KMS-11 (cell line): ENCODE measurements around the gene MRPL4.

Source experiments
- H2AFZ ChIP-seq: fragments of 200-600 bp; sonication (generic); 2 replicates; pipeline ENCODE4 v1.6.1; 2016; ENCODE audit warnings: antibody characterized with exemption, mixed run types, low read depth
- H3K27ac ChIP-seq: fragments of 200-600 bp; sonication (generic); 2 replicates; pipeline ENCODE4 v1.6.1; 2016; ENCODE audit warnings: mild to moderate bottlenecking, mixed run types
- H3K27me3 ChIP-seq: fragments of 200-600 bp; sonication (generic); 2 replicates; pipeline ENCODE4 v1.6.1; 2017; ENCODE audit warnings: mild to moderate bottlenecking, low read depth, mixed run types, moderate library complexity; ENCODE audit not compliant: insufficient read depth
- H3K36me3 ChIP-seq: fragments of 200-600 bp; sonication (generic); 2 replicates; pipeline ENCODE4 v1.6.1; 2017; ENCODE audit warnings: mild to moderate bottlenecking, mixed run types; ENCODE audit not compliant: insufficient read depth
- H3K4me1 ChIP-seq: fragments of 200-600 bp; sonication (generic); 2 replicates; pipeline ENCODE4 v1.6.1; 2016; ENCODE audit warnings: mild to moderate bottlenecking, low read depth, mixed run types; ENCODE audit not compliant: poor library complexity, severe bottlenecking
- H3K4me2 ChIP-seq: fragments of 200-600 bp; sonication (generic); 2 replicates; pipeline ENCODE4 v1.7.0; 2016; ENCODE audit warnings: mild to moderate bottlenecking, mixed run types
- H3K4me3 ChIP-seq: fragments of 200-600 bp; sonication (generic); IDR thresholded peaks from 2 replicates; pipeline ENCODE4 v1.6.1; 2017; ENCODE audit warnings: low read depth, low read length, mixed read lengths; ENCODE audit not compliant: insufficient read depth
- H3K79me2 ChIP-seq: fragments of 200-600 bp; sonication (generic); 2 replicates; pipeline ENCODE4 v1.6.1; 2016; ENCODE audit warnings: low read depth, mixed run types; ENCODE audit not compliant: insufficient read depth
- H3K9ac ChIP-seq: fragments of 200-600 bp; sonication (generic); 2 replicates; pipeline ENCODE4 v1.6.1; 2016; ENCODE audit warnings: mild to moderate bottlenecking, mixed run types
- H4K20me1 ChIP-seq: fragments of 200-600 bp; sonication (generic); 2 replicates; pipeline ENCODE4 v1.6.1; 2016; ENCODE audit warnings: mild to moderate bottlenecking, mixed run types; ENCODE audit not compliant: insufficient read depth
- TF ChIP-seq, protein P1 (sequence below): fragments of 200-600 bp; sonication (generic); conservative IDR thresholded peaks from 2 replicates; pipeline ENCODE4 v1.6.1; 2017; ENCODE audit warnings: low read depth, mild to moderate bottlenecking, antibody characterized with exemption, low read length, moderate library complexity, mixed read lengths

The MRPL4 gene

GRCh38 chr19:10260141-10260584 is 8.1 kb downstream of the MRPL4 start:
- Histone ChIP-seq H3K27ac (no peak overlapping the region), H3K9ac (no peak overlapping the region), H3K4me1 (peaks cover 11% of the 10 kb centered on the region), H2AFZ (no peak overlapping the region), H3K4me2 (no peak overlapping the region), H3K79me2 (no peaks in the 10 kb centered on the region), H4K20me1 (no peaks in the 10 kb centered on the region), H3K27me3 (no peaks in the 10 kb centered on the region), H3K36me3 (no peaks in the 10 kb centered on the region; the same call in 1 of the 2 replicates), H3K4me3 (no peak overlapping the region)
- TF ChIP-seq, protein P1, sequence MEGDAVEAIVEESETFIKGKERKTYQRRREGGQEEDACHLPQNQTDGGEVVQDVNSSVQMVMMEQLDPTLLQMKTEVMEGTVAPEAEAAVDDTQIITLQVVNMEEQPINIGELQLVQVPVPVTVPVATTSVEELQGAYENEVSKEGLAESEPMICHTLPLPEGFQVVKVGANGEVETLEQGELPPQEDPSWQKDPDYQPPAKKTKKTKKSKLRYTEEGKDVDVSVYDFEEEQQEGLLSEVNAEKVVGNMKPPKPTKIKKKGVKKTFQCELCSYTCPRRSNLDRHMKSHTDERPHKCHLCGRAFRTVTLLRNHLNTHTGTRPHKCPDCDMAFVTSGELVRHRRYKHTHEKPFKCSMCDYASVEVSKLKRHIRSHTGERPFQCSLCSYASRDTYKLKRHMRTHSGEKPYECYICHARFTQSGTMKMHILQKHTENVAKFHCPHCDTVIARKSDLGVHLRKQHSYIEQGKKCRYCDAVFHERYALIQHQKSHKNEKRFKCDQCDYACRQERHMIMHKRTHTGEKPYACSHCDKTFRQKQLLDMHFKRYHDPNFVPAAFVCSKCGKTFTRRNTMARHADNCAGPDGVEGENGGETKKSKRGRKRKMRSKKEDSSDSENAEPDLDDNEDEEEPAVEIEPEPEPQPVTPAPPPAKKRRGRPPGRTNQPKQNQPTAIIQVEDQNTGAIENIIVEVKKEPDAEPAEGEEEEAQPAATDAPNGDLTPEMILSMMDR = no peak

GRCh38 chr19:10262771-10263170 is 10.8 kb downstream of the MRPL4 start:
- Histone ChIP-seq H3K36me3 (no peaks in the 10 kb centered on the region), H3K9ac (no peak overlapping the region), H3K4me1 (peaks cover 11% of the 10 kb centered on the region), H2AFZ (no peak overlapping the region), H3K4me2 (no peak overlapping the region), H3K4me3 (no peak overlapping the region), H4K20me1 (no peaks in the 10 kb centered on the region), H3K79me2 (no peaks in the 10 kb centered on the region), H3K27me3 (no peaks in the 10 kb centered on the region), H3K27ac (no peak overlapping the region)
- TF ChIP-seq, protein P1 = no peak

- no peak overlapping the region for H3K9ac ChIP-seq
- H3K4me3 ChIP-seq = no peak overlapping the region
- no peaks in the 10 kb centered on the region for H4K20me1 ChIP-seq
- no peak overlapping the region for H2AFZ ChIP-seq
- no peaks in the 10 kb centered on the region for H3K36me3 ChIP-seq
- no peak overlapping the region for H3K4me2 ChIP-seq
- H3K27me3 ChIP-seq = no peaks in the 10 kb centered on the region
- TF ChIP-seq, protein P1 = no peak
- H3K27ac ChIP-seq = no peak overlapping the region
- H3K4me1 ChIP-seq = peaks cover 14% of the 10 kb centered on the region
- no peaks in the 10 kb centered on the region; the same call in 1 of the 2 replicates for H3K79me2 ChIP-seq
Measured at GRCh38 chr19:10266706-10267105, 14.7 kb downstream of the MRPL4 start.

DNA sequence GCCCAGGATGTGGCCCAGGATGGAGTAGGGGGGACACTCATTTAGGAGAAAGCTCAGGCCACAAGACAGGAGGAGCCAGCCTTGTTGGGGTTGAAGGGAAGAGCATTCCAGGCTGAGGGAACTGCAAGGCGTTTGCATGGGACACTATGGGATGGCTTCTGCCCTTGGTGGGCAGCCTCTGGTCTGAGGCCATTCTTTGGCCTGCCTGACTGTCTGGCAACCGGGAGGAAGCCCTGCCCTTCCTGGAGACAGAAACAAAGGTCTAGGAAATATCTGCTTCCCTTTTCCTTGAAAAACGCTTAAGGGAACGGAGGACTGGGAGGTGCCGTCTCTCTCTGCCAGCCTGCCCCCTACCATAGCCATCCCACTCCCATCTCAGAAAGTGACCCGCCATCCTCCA is 16.1 kb downstream of the MRPL4 start:
- TF ChIP-seq, protein P1 = no peak
- H3K36me3 ChIP-seq = no peaks in the 10 kb centered on the region
- H2AFZ ChIP-seq = no peak overlapping the region
- no peaks in the 10 kb centered on the region; the same call in 1 of the 2 replicates for H3K79me2 ChIP-seq
- H3K4me2 ChIP-seq = no peak overlapping the region
- no peak overlapping the region for H3K27ac ChIP-seq
- no peaks in the 10 kb centered on the region for H3K27me3 ChIP-seq
- H3K4me3 ChIP-seq = no peak overlapping the region
- H3K4me1 ChIP-seq = peaks cover 21% of the 10 kb centered on the region
- no peak overlapping the region for H3K9ac ChIP-seq
- no peaks in the 10 kb centered on the region for H4K20me1 ChIP-seq
